DMS53 (cell line): ENCODE measurements around the gene KCNJ8.
"Not testable (repeated sequence)": the region's sequence is repeated elsewhere in the genome, so short reads cannot be mapped to it uniquely, and the experiment has no call there.

Experiments used
- DNase-seq: peaks from one replicate; lab custom pipeline; 2025; lab: John Stamatoyannopoulos, UW

KCNJ8 gene

GRCh38 chr12:21774358-21775132 is at the start of gene KCNJ8:
KCNJ8 (minus strand) TSS chr12:21774706; CDS start chr12:21773616, 1,090 bp downstream.
- peak; percentile 70 for DNase-seq

GRCh38 chr12:21823581-21823980 is 49.1 kb upstream of the KCNJ8 start:
- no peak for DNase-seq

GRCh38 chr12:21819678-21820077 is 45.2 kb upstream of the KCNJ8 start:
- no peak for DNase-seq

GRCh38 chr12:21819236-21819635 is 44.7 kb upstream of the KCNJ8 start:
- DNase-seq = no peak

- no peak for DNase-seq
Observed at GRCh38 chr12:21818627-21819026, 44.1 kb upstream of the KCNJ8 start.

GRCh38 chr12:21815306-21816062 is 41.0 kb upstream of the KCNJ8 start:
- no peak for DNase-seq

GRCh38 chr12:21814814-21815213 is 40.3 kb upstream of the KCNJ8 start:
- DNase-seq = no peak

GRCh38 chr12:21814327-21814726 is 39.8 kb upstream of the KCNJ8 start:
- no peak for DNase-seq

- DNase-seq = no peak
Observed at GRCh38 chr12:21813751-21814150, 39.2 kb upstream of the KCNJ8 start.

- no peak for DNase-seq
Observed at GRCh38 chr12:21813125-21813524, 38.6 kb upstream of the KCNJ8 start.

GRCh38 chr12:21812340-21812739 is 37.8 kb upstream of the KCNJ8 start:
- DNase-seq = not testable (repeated sequence)

- no peak for DNase-seq
Observed at GRCh38 chr12:21809100-21809499, 34.6 kb upstream of the KCNJ8 start.

- no peak for DNase-seq
Observed at GRCh38 chr12:21806255-21806654, 31.7 kb upstream of the KCNJ8 start.

- DNase-seq = peak; percentile 94
Observed at GRCh38 chr12:21801522-21802288, 27.2 kb upstream of the KCNJ8 start.

- peak; percentile 55 for DNase-seq
Observed at GRCh38 chr12:21800011-21800410, 25.5 kb upstream of the KCNJ8 start.

- DNase-seq = no peak
Observed at GRCh38 chr12:21797539-21797938, 23.0 kb upstream of the KCNJ8 start.

GRCh38 chr12:21795648-21796328 is 21.3 kb upstream of the KCNJ8 start:
- no peak for DNase-seq

- DNase-seq = not testable (repeated sequence)
Observed at GRCh38 chr12:21794807-21795595, 20.5 kb upstream of the KCNJ8 start.

- not testable (repeated sequence) for DNase-seq
Observed at GRCh38 chr12:21789687-21790086, 15.2 kb upstream of the KCNJ8 start.

- no peak for DNase-seq
Observed at GRCh38 chr12:21788089-21788983, 13.8 kb upstream of the KCNJ8 start.
